OCI-LY1 (cell line): ENCODE results near the gene GGN.

Experiments
- CTCF ChIP-seq: fragments of 200-600 bp; sonication (generic), shearing (Covaris generic); IDR thresholded peaks from 2 replicates; pipeline ENCODE4 v1.5.1; 2017; ENCODE audit warnings: mild to moderate bottlenecking, antibody characterized with exemption, low read length, moderate library complexity, mixed read lengths
- EZH2 ChIP-seq: fragments of 200-600 bp; sonication (generic), shearing (Covaris generic); IDR thresholded peaks from 2 replicates; pipeline ENCODE4 v1.8.0; 2017; ENCODE audit warnings: borderline replicate concordance, mixed run types, mild to moderate bottlenecking, antibody characterized with exemption, low read length, moderate library complexity, mixed read lengths

- TF ChIP-seq CTCF (no peak), EZH2 (no peak)
Observed at GRCh38 chr19:38434549-38435051, 46.8 kb upstream of the GGN start.
